ENCODE results near the gene RLN3.

Gene RLN3

DNA sequence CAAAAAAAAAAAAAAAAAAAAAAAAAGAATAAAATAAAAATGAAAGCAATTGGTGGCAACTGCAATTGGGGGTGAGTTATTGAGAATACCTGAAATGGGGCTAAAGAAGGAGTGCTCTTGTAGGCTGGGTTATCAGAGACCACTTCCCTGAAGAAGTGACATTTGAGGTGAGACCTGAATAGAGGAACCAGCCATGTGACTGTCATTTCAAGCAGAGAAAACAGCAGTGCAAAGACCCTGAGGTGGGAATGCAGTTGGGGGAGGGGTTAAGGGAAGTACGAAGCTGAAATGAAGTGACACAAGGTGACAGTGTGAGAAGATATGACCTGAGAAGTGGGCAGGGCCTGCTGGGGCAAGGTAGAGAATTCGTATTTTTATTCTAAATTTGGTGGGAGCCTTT lies 38.2 kb downstream of the RLN3 start:
- no peaks in the 10 kb centered on the region for H3K9me3 ChIP-seq (ENCODE audit: control insufficient read depth, low read length)
- no peak overlapping the region for H3K27ac ChIP-seq (ENCODE audit: low read depth, low read length, severe bottlenecking)
- H3K36me3 ChIP-seq (ENCODE audit: control insufficient read depth, insufficient read depth, low read length), result no peaks in the 10 kb centered on the region
- WGBS, 2 experiments (ENCODE audit: insufficient coverage in 2 of 2), result 49 to 70% methylated on average over 2 of the region's 2 CpGs
- no peaks in the 10 kb centered on the region for H3K4me1 ChIP-seq (ENCODE audit: control insufficient read depth, insufficient read depth, low read length, poor library complexity, severe bottlenecking)
- no peak overlapping the region for H3K4me3 ChIP-seq (ENCODE audit: extremely low read depth, insufficient read depth, low read length, poor library complexity, severe bottlenecking)

- no peak overlapping the region for H3K4me3 ChIP-seq (ENCODE audit: extremely low read depth, insufficient read depth, low read length, poor library complexity, severe bottlenecking)
- H3K4me1 ChIP-seq (ENCODE audit: control insufficient read depth, insufficient read depth, low read length, poor library complexity, severe bottlenecking), result peaks cover 15% of the 10 kb centered on the region
- WGBS, 2 experiments (ENCODE audit: insufficient coverage in 2 of 2), result 94 to 97% methylated on average over 42 to 43 of the region's 43 CpGs
- no peaks in the 10 kb centered on the region for H3K36me3 ChIP-seq (ENCODE audit: control insufficient read depth, insufficient read depth, low read length)
- H3K27ac ChIP-seq (ENCODE audit: low read depth, low read length, severe bottlenecking), result no peak overlapping the region
- no peaks in the 10 kb centered on the region for H3K9me3 ChIP-seq (ENCODE audit: control insufficient read depth, low read length)
These were observed 42.5 kb downstream of the RLN3 start for GRCh38 chr19:14070268-14071050.

DNA sequence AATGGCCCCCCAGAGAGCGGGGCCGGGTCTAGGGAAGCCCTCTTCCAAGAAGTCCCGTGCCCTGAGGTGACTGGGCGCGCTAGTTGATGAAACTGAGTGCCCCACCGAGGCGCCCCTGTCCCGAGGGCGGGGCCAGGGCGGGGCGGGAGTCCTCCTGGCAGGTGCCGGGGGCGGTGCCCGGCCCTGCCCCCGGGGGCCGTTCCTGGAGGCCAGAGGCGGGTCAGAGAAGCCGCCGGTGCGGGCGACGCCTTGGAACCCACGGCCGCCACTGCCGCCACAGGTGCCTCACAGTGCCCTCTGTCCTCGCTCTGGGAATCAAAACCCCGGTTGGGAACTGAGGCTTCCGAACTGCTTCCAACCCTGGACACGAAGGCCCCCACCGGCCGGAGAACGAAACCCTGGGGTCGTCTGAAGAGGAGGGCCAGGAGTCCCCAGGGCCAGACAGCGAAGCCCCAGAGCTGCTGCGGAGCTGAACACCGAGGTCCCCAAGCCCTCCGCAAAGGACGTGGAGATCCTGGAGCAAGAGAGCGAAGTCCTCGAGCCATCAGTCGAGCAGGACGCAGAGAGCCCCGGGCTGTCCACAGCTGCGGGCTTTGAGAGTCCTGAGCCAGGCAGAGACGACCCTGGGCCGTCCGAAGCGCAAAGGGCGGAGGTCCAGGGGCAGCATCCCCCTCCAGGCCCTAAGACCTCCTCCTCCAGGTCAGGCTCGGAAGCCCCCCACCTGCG lies 44.8 kb downstream of the RLN3 start, which contains the start of gene MISP3:
Gene MISP3, plus strand, starts transcription at position 252 of the 726 bp plus-strand sequence. CDS start 524 bp downstream, outside the sequence.
- Histone ChIP-seq H3K9me3 (ENCODE audit: control insufficient read depth, low read length) (no peaks in the 10 kb centered on the region), H3K36me3 (ENCODE audit: control insufficient read depth, insufficient read depth, low read length) (no peaks in the 10 kb centered on the region), H3K4me3 (ENCODE audit: extremely low read depth, insufficient read depth, low read length, poor library complexity, severe bottlenecking) (peak within 1 kb of the TSS; percentile 57), H3K4me1 (ENCODE audit: control insufficient read depth, insufficient read depth, low read length, poor library complexity, severe bottlenecking) (peaks cover 15% of the 10 kb centered on the region), H3K27ac (ENCODE audit: low read depth, low read length, severe bottlenecking) (no peak within 1 kb of the TSS)
- WGBS, 2 experiments (ENCODE audit: insufficient coverage in 2 of 2), result 5 to 8% methylated on average over 38 to 51 of the region's 51 CpGs

DNA sequence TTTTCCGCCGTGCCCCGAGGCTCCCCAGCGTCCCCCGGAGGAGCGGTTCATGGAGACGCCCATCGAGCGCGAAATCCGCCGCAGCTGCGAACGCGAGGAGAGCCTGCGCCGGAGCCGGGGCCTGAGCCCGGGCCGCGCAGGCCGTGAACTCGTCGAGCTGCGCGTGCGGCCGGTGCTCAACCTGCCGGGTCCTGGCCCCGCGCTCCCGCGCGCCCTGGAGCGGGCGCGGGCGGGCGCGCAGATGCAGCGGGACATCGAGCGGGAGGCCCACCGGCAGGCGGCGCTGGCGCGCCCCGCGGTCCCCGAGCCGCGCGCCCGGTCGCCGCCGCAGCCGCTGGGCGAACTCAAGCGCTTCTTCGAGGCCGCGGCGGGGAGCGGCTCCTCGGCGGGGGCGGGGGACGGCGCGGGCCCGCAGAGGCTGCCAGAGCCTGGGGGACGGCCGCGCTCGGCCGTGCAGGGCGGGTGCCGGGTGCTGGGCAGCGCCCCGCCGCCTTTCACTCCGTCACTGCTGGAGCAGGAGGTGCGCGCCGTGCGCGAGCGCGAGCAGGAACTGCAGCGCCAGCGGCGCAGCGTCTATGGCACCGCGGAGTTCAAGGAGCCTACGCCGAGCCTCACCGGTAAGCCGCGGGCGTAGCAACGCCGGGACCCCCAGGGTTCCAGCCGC lies 45.4 kb downstream of the RLN3 start:
- 0 to 1% methylated on average over 73 to 85 of the region's 106 CpGs for WGBS, 2 experiments (ENCODE audit: insufficient coverage in 2 of 2)
- H3K27ac ChIP-seq (ENCODE audit: low read depth, low read length, severe bottlenecking), result no peak overlapping the region
- H3K9me3 ChIP-seq (ENCODE audit: control insufficient read depth, low read length), result no peaks in the 10 kb centered on the region
- H3K36me3 ChIP-seq (ENCODE audit: control insufficient read depth, insufficient read depth, low read length), result no peaks in the 10 kb centered on the region
- peak overlapping the region; percentile 57 for H3K4me3 ChIP-seq (ENCODE audit: extremely low read depth, insufficient read depth, low read length, poor library complexity, severe bottlenecking)
- H3K4me1 ChIP-seq (ENCODE audit: control insufficient read depth, insufficient read depth, low read length, poor library complexity, severe bottlenecking), result peaks cover 15% of the 10 kb centered on the region

- H3K27ac ChIP-seq (ENCODE audit: low read depth, low read length, severe bottlenecking), result no peak overlapping the region
- 20% methylated on average over 30 to 39 of the region's 44 CpGs for WGBS, 2 experiments (ENCODE audit: insufficient coverage in 2 of 2)
- H3K4me1 ChIP-seq (ENCODE audit: control insufficient read depth, insufficient read depth, low read length, poor library complexity, severe bottlenecking), result peaks cover 15% of the 10 kb centered on the region
- H3K36me3 ChIP-seq (ENCODE audit: control insufficient read depth, insufficient read depth, low read length), result no peaks in the 10 kb centered on the region
- no peaks in the 10 kb centered on the region for H3K9me3 ChIP-seq (ENCODE audit: control insufficient read depth, low read length)
- peak overlapping the region; percentile 57 for H3K4me3 ChIP-seq (ENCODE audit: extremely low read depth, insufficient read depth, low read length, poor library complexity, severe bottlenecking)
These were observed 46.2 kb downstream of the RLN3 start for GRCh38 chr19:14073925-14074838.

GRCh38 chr19:14078411-14078810 lies 50.5 kb downstream of the RLN3 start:
- peaks cover 5% of the 10 kb centered on the region for H3K4me1 ChIP-seq (ENCODE audit: control insufficient read depth, insufficient read depth, low read length, poor library complexity, severe bottlenecking)
- H3K9me3 ChIP-seq (ENCODE audit: control insufficient read depth, low read length), result no peaks in the 10 kb centered on the region
- 80% methylated on average over 1 of the region's 2 CpGs; no CpG with 5 or more reads in 1 of the 2 experiments for WGBS, 2 experiments (ENCODE audit: insufficient coverage in 2 of 2)
- H3K36me3 ChIP-seq (ENCODE audit: control insufficient read depth, insufficient read depth, low read length), result no peaks in the 10 kb centered on the region
- H3K27ac ChIP-seq (ENCODE audit: low read depth, low read length, severe bottlenecking), result no peak overlapping the region
- no peak overlapping the region for H3K4me3 ChIP-seq (ENCODE audit: extremely low read depth, insufficient read depth, low read length, poor library complexity, severe bottlenecking)

Data from mesodermal cell (in vitro differentiated cells).